Breast epithelium (tissue), 3 donors: ENCODE data around the gene HOXD12.

ENCODE experiments used
- CTCF ChIP-seq, 3 donors: fragments of 450-650 bp; IDR thresholded peaks; one replicate each; pipeline ENCODE4 v1.5.1; 2016 to 2017; ENCODE audit warnings: antibody characterized with exemption in 3 of 3, mild to moderate bottlenecking in 3 of 3, moderate library complexity in 3 of 3
- POLR2A ChIP-seq: fragments of 450-650 bp; IDR thresholded peaks from one replicate; pipeline ENCODE4 v1.6.1; 2016; ENCODE audit warnings: antibody characterized with exemption, mild to moderate bottlenecking, moderate library complexity
- POLR2AphosphoS5 ChIP-seq, 3 donors: sonication (generic); formaldehyde crosslinking; IDR thresholded peaks; one replicate each; pipeline ENCODE4 v1.6.1; 2017; ENCODE audit warnings: antibody characterized with exemption in 3 of 3

GRCh38 chr2:176130957-176131847, 31.6 kb downstream of the HOXD12 start:
- TF ChIP-seq POLR2AphosphoS5 (IDR thresholded peaks at IDR 0.05) (no peak), CTCF (IDR thresholded peaks at IDR 0.05) (no peak), POLR2A (no peak)
